Hepatocyte (in vitro differentiated cells): ENCODE measurements around the gene PPP1R1C.

Experiments used
- CTCF ChIP-seq: fragments of 200-600 bp; sonication (generic); IDR thresholded peaks from 2 replicates; pipeline ENCODE4 v1.5.1; 2016; ENCODE audit warnings: antibody characterized with exemption, mild to moderate bottlenecking; ENCODE audit not compliant: poor library complexity
- EZH2 ChIP-seq: fragments of 200-600 bp; sonication (generic); IDR thresholded peaks from 2 replicates; pipeline ENCODE4 v1.6.1; 2016; ENCODE audit warnings: antibody characterized with exemption, mild to moderate bottlenecking, borderline replicate concordance

- TF ChIP-seq CTCF (no peak), EZH2 (no peak)
Observed at GRCh38 chr2:182066400-182067087, 80.9 kb downstream of the PPP1R1C start.
